PFSK-1 (cell line): Measurements from ENCODE around the gene ROPN1.

Experiments used
- FOXP2 ChIP-seq: optimal IDR thresholded peaks from 2 replicates; pipeline ENCODE3; 2011; ENCODE audit warnings: borderline replicate concordance, control low read depth, inconsistent platforms; ENCODE audit not compliant: insufficient read depth; ENCODE audit errors: extremely low read length, extremely low read depth
- POLR2AphosphoS5 ChIP-seq: IDR thresholded peaks from 2 replicates; pipeline ENCODE4 v1.6.1; 2012; ENCODE audit warnings: low read depth, mild to moderate bottlenecking, control low read depth, low read length, moderate library complexity
- REST ChIP-seq, 2 experiments: IDR thresholded peaks; 2 replicates each; pipeline versions ENCODE4 v1.6.1 to v1.8.0; 2011 to 2012; ENCODE audit warnings: low read depth in 2 of 2, low read length in 2 of 2, control low read depth in 1 of 2, inconsistent platforms in 1 of 2, mild to moderate bottlenecking in 1 of 2, moderate library complexity in 1 of 2; ENCODE audit not compliant: insufficient read depth in 1 of 2
- SIN3A ChIP-seq: IDR thresholded peaks from 2 replicates; pipeline ENCODE4 v1.6.1; 2012; ENCODE audit warnings: mild to moderate bottlenecking, low read length, moderate library complexity, borderline replicate concordance; ENCODE audit not compliant: insufficient read depth
- TAF1 ChIP-seq: IDR thresholded peaks from 2 replicates; pipeline ENCODE4 v1.6.1; 2012; ENCODE audit warnings: low read length, control low read depth, borderline replicate concordance; ENCODE audit not compliant: insufficient read depth

ROPN1 gene

DNA sequence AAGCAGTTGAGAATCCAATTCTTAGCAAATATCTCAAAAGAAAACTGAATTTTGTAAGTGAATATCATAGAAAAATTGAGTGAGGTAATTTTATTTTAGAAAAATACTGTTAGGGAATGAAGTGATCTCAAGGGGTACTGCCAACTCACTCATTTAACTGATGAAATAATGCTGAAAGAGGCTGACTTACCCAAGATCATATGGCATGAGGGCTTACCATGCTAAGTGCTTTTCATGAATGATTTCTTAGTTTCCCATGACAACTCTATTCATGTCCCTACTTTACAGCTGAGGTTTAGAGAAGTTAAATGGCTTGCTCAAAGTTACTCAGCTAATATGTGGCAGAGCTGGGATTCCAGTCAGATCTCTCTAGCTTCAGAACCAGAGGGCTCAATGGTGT is 61.5 kb downstream of the ROPN1 start:
- TF ChIP-seq POLR2AphosphoS5 (no peak), FOXP2 (no peak), SIN3A (no peak), TAF1 (no peak), REST (IDR thresholded peaks at IDR 0.05; ENCODE audit: insufficient read depth in 1 of 2, low read depth in 2 of 2, low read length in 2 of 2) (no peak)

- no peak for TF ChIP-seq TAF1
Measured at GRCh38 chr3:123929325-123929724, 62.6 kb downstream of the ROPN1 start.

- TF ChIP-seq TAF1, result no peak
- no peak for TF ChIP-seq FOXP2
- no peak for TF ChIP-seq POLR2AphosphoS5
- no peak for TF ChIP-seq REST (IDR thresholded peaks at IDR 0.05; ENCODE audit: insufficient read depth in 1 of 2, low read depth in 2 of 2, low read length in 2 of 2)
- TF ChIP-seq SIN3A, result no peak
Measured at GRCh38 chr3:123926396-123926795, 65.5 kb downstream of the ROPN1 start.

GRCh38 chr3:123920868-123921267 is 71.1 kb downstream of the ROPN1 start:
- TF ChIP-seq TAF1 (no peak), SIN3A (no peak), POLR2AphosphoS5 (no peak), FOXP2 (no peak), REST (IDR thresholded peaks at IDR 0.05; ENCODE audit: insufficient read depth in 1 of 2, low read depth in 2 of 2, low read length in 2 of 2) (no peak)

DNA sequence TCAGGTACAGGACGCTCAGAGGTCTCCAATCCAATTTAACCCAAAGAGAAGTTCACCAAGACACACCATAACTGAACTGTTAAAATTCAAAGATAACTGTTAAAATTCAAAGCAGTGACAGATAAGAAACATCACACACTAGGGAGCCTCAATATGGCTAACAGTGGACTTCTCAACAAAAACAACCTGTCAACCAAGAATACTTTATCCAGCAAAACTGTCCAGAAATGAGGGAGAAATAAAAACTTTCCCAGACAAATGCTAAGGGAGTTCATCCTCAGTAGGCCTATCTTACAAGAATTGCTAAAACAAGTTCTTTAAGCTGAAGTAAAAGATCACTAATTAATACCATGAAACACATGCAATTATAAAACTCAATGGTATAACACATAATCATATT is 71.5 kb downstream of the ROPN1 start:
- TF ChIP-seq SIN3A (no peak), FOXP2 (no peak), POLR2AphosphoS5 (no peak), REST (IDR thresholded peaks at IDR 0.05; ENCODE audit: insufficient read depth in 1 of 2, low read depth in 2 of 2, low read length in 2 of 2) (no peak), TAF1 (no peak)
